ENCODE data around the gene MAST3. TPM values are rescaled to one million over a fixed set of nuclear protein-coding genes. Genes with fewer than 3 reads are reported as not detected.
A peak's percentile ranks its signal among the peaks of the same experiment; 100 is the strongest.

The MAST3 gene
- total and polyA plus RNA-seq, 2 donors (not counting 1 experiment from before 2014, with no cell fraction given), result 43.5 to 85.5 TPM

GRCh38 chr19:18097993-18098890 is 664 bp downstream of the MAST3 start:
- Histone ChIP-seq H3K27ac (ENCODE audit: low read length in 2 of 2) (peak overlapping the region; percentile 82 to 96), H2AFZ (ENCODE audit: insufficient read depth, low read depth, low read length, poor library complexity, severe bottlenecking) (peak overlapping the region; percentile 23), H3K4me2 (replicated peaks; ENCODE audit: low read depth, low read length, poor library complexity, severe bottlenecking) (peak overlapping the region; percentile 91), H3K9me3 (ENCODE audit: control extremely low read depth in 1 of 3, control insufficient read depth in 2 of 3, insufficient read depth in 1 of 3, low read length in 2 of 3) (peaks cover 0 to 8% (median 0%) of the 10 kb centered on the region in 3 donors), H4K20me1 (ENCODE audit: control insufficient read depth, insufficient read depth, low read length, poor library complexity, severe bottlenecking) (no peaks in the 10 kb centered on the region), H3K4me1 (ENCODE audit: control insufficient read depth in 2 of 2, insufficient read depth in 2 of 2, low read length in 2 of 2) (peaks cover 13 to 47% of the 10 kb centered on the region in 2 donors), H3K36me3 (replicated peaks in 1 of 2; ENCODE audit: control extremely low read depth in 1 of 2, control insufficient read depth in 1 of 2, extremely low read depth in 1 of 2, insufficient read depth in 2 of 2, low read length in 1 of 2) (peaks cover 0 to 13% of the 10 kb centered on the region in 2 experiments), H3K79me2 (ENCODE audit: control insufficient read depth, insufficient read depth, low read length) (peaks cover 49% of the 10 kb centered on the region), H3K9ac (ENCODE audit: low read length) (peak overlapping the region; percentile 71), H3K4me3 (ENCODE audit: control extremely low read depth in 1 of 5, extremely low read depth in 1 of 5, insufficient read depth in 1 of 5, low read depth in 2 of 5, low read length in 4 of 5) (peak overlapping the region; percentile 71 to 95 (median 91)), H3K27me3 (replicated peaks in 1 of 4; ENCODE audit: control extremely low read depth in 1 of 4, control insufficient read depth in 3 of 4, insufficient read depth in 4 of 4, low read length in 3 of 4) (no peaks in the 10 kb centered on the region)
- DNase-seq, result no peak
- no peaks in the 10 kb centered on the region for H3K27me3 Mint-ChIP-seq
- WGBS (ENCODE audit: insufficient coverage), result 12% methylated on average over 13 of the region's 22 CpGs
- H3K4me1 Mint-ChIP-seq, result peaks cover 41% of the 10 kb centered on the region
- peak overlapping the region; percentile 92 for H3K27ac Mint-ChIP-seq
- peak overlapping the region; percentile 97 for H3K4me3 Mint-ChIP-seq
- ChIA-PET POLR2A (interaction anchor here (0.5 to 3.0 kb wide), 21 partner anchors 9 to 250 kb away, joined by 3 to 23 read pairs (median 6); partner anchors contain the start of genes ARRDC2, IL12RB1, JAK3 and PIK3R2), CTCF (interaction anchor here (0.6 to 3.4 kb wide), 16 partner anchors 8 to 316 kb away, joined by 3 to 22 read pairs (median 4); partner anchors contain the start of gene PIK3R2)
- ATAC-seq (ENCODE audit: low read depth), result no peak
- TF ChIP-seq, protein P1, sequence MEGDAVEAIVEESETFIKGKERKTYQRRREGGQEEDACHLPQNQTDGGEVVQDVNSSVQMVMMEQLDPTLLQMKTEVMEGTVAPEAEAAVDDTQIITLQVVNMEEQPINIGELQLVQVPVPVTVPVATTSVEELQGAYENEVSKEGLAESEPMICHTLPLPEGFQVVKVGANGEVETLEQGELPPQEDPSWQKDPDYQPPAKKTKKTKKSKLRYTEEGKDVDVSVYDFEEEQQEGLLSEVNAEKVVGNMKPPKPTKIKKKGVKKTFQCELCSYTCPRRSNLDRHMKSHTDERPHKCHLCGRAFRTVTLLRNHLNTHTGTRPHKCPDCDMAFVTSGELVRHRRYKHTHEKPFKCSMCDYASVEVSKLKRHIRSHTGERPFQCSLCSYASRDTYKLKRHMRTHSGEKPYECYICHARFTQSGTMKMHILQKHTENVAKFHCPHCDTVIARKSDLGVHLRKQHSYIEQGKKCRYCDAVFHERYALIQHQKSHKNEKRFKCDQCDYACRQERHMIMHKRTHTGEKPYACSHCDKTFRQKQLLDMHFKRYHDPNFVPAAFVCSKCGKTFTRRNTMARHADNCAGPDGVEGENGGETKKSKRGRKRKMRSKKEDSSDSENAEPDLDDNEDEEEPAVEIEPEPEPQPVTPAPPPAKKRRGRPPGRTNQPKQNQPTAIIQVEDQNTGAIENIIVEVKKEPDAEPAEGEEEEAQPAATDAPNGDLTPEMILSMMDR (IDR thresholded peaks at IDR 0.05), result no peak
- no peak for TF ChIP-seq EZH2 (IDR thresholded peaks at IDR 0.05; ENCODE audit: borderline replicate concordance, insufficient read depth, low read depth, low read length, poor library complexity, severe bottlenecking)
- H3K9me3 Mint-ChIP-seq (ENCODE audit: insufficient read depth), result no peaks in the 10 kb centered on the region
- intact Hi-C loops (cut with micrococcal nuclease), result loop anchor here (1.0 to 5.0 kb wide), 10 partner anchors 9 to 154 kb away; partner anchors contain the start of genes IFI30 and MPV17L2
